ENCODE measurements around the gene PVALB. TPM values are rescaled to one million over a fixed set of nuclear protein-coding genes. Genes with fewer than 3 reads are reported as not detected.

The PVALB gene
- total RNA-seq, 1 experiment from 2014 or later = not detected

DNA sequence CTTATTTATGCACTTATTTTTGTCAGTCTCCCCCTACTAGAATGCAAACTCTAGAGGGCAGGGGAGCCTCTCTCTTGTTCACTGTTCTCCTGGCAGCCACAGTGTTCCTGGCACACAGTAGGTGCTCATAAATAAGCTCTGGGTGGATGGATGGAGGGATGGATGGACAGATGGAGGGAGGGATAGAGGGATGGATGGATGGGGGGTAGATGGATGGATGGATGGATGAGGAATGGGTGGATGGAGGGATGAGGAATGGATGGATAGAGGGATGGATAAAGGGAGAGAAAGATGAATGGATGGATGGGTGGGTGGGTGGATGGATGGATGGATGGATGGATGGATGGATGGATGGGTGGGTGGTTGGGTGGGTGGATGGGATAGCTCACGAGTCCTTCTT is 13.5 kb downstream of the PVALB start (continued):
- TF ChIP-seq, protein P1, sequence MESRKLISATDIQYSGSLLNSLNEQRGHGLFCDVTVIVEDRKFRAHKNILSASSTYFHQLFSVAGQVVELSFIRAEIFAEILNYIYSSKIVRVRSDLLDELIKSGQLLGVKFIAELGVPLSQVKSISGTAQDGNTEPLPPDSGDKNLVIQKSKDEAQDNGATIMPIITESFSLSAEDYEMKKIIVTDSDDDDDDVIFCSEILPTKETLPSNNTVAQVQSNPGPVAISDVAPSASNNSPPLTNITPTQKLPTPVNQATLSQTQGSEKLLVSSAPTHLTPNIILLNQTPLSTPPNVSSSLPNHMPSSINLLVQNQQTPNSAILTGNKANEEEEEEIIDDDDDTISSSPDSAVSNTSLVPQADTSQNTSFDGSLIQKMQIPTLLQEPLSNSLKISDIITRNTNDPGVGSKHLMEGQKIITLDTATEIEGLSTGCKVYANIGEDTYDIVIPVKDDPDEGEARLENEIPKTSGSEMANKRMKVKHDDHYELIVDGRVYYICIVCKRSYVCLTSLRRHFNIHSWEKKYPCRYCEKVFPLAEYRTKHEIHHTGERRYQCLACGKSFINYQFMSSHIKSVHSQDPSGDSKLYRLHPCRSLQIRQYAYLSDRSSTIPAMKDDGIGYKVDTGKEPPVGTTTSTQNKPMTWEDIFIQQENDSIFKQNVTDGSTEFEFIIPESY (IDR thresholded peaks at IDR 0.05; ENCODE audit: extremely low read depth, insufficient replicate concordance, low read length) = no peak
- no peak for TF ChIP-seq SIN3A (IDR thresholded peaks at IDR 0.05; ENCODE audit: low read depth)
- no peak for TF ChIP-seq YY1 (IDR thresholded peaks at IDR 0.05; ENCODE audit: extremely low read depth, insufficient replicate concordance, low read depth, low read length)
- no peak for TF ChIP-seq ELF1 (IDR thresholded peaks at IDR 0.05; ENCODE audit: borderline replicate concordance, low read depth)
- TF ChIP-seq, protein P2, sequence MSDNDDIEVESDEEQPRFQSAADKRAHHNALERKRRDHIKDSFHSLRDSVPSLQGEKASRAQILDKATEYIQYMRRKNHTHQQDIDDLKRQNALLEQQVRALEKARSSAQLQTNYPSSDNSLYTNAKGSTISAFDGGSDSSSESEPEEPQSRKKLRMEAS (IDR thresholded peaks at IDR 0.05) = no peak
- no peak for TF ChIP-seq ZNF274 (IDR thresholded peaks at IDR 0.05; ENCODE audit: low read depth, low read length)
- no peak for TF ChIP-seq RAD21 (IDR thresholded peaks at IDR 0.05; ENCODE audit: low read depth)

DNA sequence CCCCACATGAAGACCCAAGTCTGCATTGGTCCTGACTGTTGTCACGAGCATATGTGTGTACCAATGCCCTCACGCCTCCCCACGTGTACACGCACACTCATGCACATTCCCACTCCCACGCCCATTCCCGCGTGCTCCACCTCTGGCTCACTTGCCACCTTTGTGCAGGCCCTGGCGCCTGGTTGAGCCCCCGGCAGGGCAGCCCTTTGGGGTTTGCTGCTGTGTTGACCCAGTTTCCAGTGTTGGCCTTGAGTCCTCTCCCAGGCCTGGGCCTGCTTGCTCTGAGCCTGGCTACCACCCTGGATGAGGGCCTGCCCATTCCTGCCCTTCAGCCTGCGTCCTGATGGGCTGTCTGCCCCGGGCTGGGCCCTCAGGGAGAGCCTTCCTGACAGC is 18.2 kb downstream of the PVALB start:
- Histone ChIP-seq H3K27me3 (ENCODE audit: insufficient read depth, low read length) (peaks cover 5% of the 10 kb centered on the region; the same call in 1 of the 2 replicates), H2AFZ (ENCODE audit: low read depth, low read length, poor library complexity, severe bottlenecking) (no peak overlapping the region), H3K4me2 (ENCODE audit: low read length) (no peak overlapping the region), H3K36me3 (ENCODE audit: control insufficient read depth in 1 of 2, insufficient read depth in 2 of 2, low read length in 2 of 2) (no peaks in the 10 kb centered on the region), H3K27ac (ENCODE audit: low read depth, low read length) (no peak overlapping the region), H4K20me1 (ENCODE audit: insufficient read depth) (no peaks in the 10 kb centered on the region), H3K9me3 (ENCODE audit: control insufficient read depth in 1 of 2, insufficient read depth in 1 of 2, low read depth in 1 of 2, low read length in 2 of 2) (no peaks in the 10 kb centered on the region), H3K79me2 (ENCODE audit: insufficient read depth, low read length) (no peaks in the 10 kb centered on the region), H3K9ac (ENCODE audit: low read length) (no peak overlapping the region), H3K9me2 (ENCODE audit: insufficient read depth) (no peaks in the 10 kb centered on the region), H3K4me1 (ENCODE audit: control insufficient read depth in 1 of 2, insufficient read depth in 2 of 2, low read length in 2 of 2) (no peaks in the 10 kb centered on the region), H3K4me3 (replicated peaks in 1 of 2; ENCODE audit: low read depth in 1 of 2, low read length in 2 of 2) (no peak overlapping the region)
- POLR2A ChIA-PET = no interaction called here
- RAD21 ChIA-PET (ENCODE audit: low non-redundant PET in 1 of 2, low total read pairs in 2 of 2, uncharacterized antibody in 2 of 2, unreplicated experiment in 2 of 2) = no interaction called here
- intact Hi-C loops (cut with micrococcal nuclease) = no loop called here
- TF ChIP-seq JUND (IDR thresholded peaks at IDR 0.05) = no peak
- no peak for TF ChIP-seq SRF (IDR thresholded peaks at IDR 0.05; ENCODE audit: low read depth)
- no peak for DNase-seq (ENCODE audit: low read depth, low spot score)
- BruUV-seq (replicated peaks) = no TSS peak
- CTCF ChIA-PET = no interaction called here
- ATAC-seq = no peak

All from HCT116 (cell line).